HG03432 (cell line): ENCODE data around the gene ABAT.

Source experiments
- ATAC-seq: cut with Tn5 transposase; IDR thresholded peaks from one replicate; pipeline ENCODE4 v1.9.1; 2021; ENCODE audit warnings: mild to moderate bottlenecking, moderate library complexity; ENCODE audit not compliant: unreplicated experiment

ABAT gene

GRCh38 chr16:8714807-8715206 lies 40.4 kb downstream of the ABAT start:
- no peak for ATAC-seq

- no peak for ATAC-seq
Observed at GRCh38 chr16:8716052-8716451, 41.6 kb downstream of the ABAT start.

- no peak for ATAC-seq
Observed at GRCh38 chr16:8716592-8716991, 42.2 kb downstream of the ABAT start.

- no peak for ATAC-seq
Observed at GRCh38 chr16:8717469-8717868, 43.1 kb downstream of the ABAT start.

- no peak for ATAC-seq
Observed at GRCh38 chr16:8717892-8718415, 43.5 kb downstream of the ABAT start.

- no peak for ATAC-seq
Observed at GRCh38 chr16:8718851-8719680, 44.6 kb downstream of the ABAT start.

GRCh38 chr16:8720080-8720966 lies 45.9 kb downstream of the ABAT start:
- ATAC-seq, result no peak

GRCh38 chr16:8720967-8721308 lies 46.5 kb downstream of the ABAT start:
- ATAC-seq, result no peak

- ATAC-seq, result no peak
Observed at GRCh38 chr16:8721336-8722024, 47.1 kb downstream of the ABAT start.

GRCh38 chr16:8722025-8722348 lies 47.6 kb downstream of the ABAT start:
- no peak for ATAC-seq

GRCh38 chr16:8725513-8726178 lies 51.2 kb downstream of the ABAT start:
- no peak for ATAC-seq

- ATAC-seq, result no peak
Observed at GRCh38 chr16:8727131-8727806, 52.9 kb downstream of the ABAT start.

GRCh38 chr16:8727857-8728618 lies 53.6 kb downstream of the ABAT start:
- no peak for ATAC-seq

GRCh38 chr16:8729779-8730334 lies 55.4 kb downstream of the ABAT start:
- no peak for ATAC-seq

GRCh38 chr16:8730335-8730915 lies 56.0 kb downstream of the ABAT start:
- no peak for ATAC-seq

- ATAC-seq, result no peak
Observed at GRCh38 chr16:8733849-8734540, 59.6 kb downstream of the ABAT start.

- no peak for ATAC-seq
Observed at GRCh38 chr16:8735574-8735973, 61.2 kb downstream of the ABAT start.

- no peak for ATAC-seq
Observed at GRCh38 chr16:8736123-8736668, 61.8 kb downstream of the ABAT start.
